Panc1 (cell line): ENCODE measurements around the gene TRAF3IP1. TPM values are rescaled to one million over a fixed set of nuclear protein-coding genes. Genes with fewer than 3 reads are reported as not detected.

Source experiments
- ATAC-seq: fragments of 200-7000 bp; cut with Tn5 transposase; 2 replicates; pipeline ENCODE4 v1.9.1; 2020; ENCODE audit warnings: mild to moderate bottlenecking, moderate library complexity
- BruUV-seq: library from RNA; stranded (reverse); fragments of 400-500 nt; replicated peaks from 2 replicates; lab custom pipeline; 2021; lab: Mats Ljungman, UMichigan
- CTCF ChIA-PET: fragments of 300-600 bp; sonication (Branson Sonifier 250); formaldehyde crosslinking; loops from one replicate; lab custom pipeline; 2022; ENCODE audit warnings: antibody characterized with exemption; lab: Charles Lee
- POLR2A ChIA-PET: fragments of 300-600 bp; sonication (Branson Sonifier 250); formaldehyde crosslinking; loops from one replicate; lab custom pipeline; 2022; ENCODE audit warnings: antibody characterized with exemption; lab: Charles Lee
- DNase-seq: peaks from one replicate; pipeline ENCODE4 v3.0.0-alpha.2; 2010; ENCODE audit warnings: low read depth, low spot score
- H3K27ac ChIP-seq: 2 replicates; pipeline ENCODE4 v1.5.1; 2011; ENCODE audit warnings: mild to moderate bottlenecking, low read length, inconsistent platforms
- H3K27me3 ChIP-seq: fragments of 200-500 bp; sonication (Bioruptor generic); 2 replicates; pipeline ENCODE4 v1.6.0; 2014; ENCODE audit warnings: low read length, inconsistent platforms; ENCODE audit not compliant: control insufficient read depth, insufficient read depth
- H3K36me3 ChIP-seq: fragments of 200-500 bp; sonication (Bioruptor generic); 2 replicates; pipeline ENCODE4 v1.5.1; 2014; ENCODE audit warnings: inconsistent platforms, mild to moderate bottlenecking, low read length, moderate library complexity; ENCODE audit not compliant: control insufficient read depth, insufficient read depth
- H3K4me1 ChIP-seq: 2 replicates; pipeline ENCODE4 v1.5.1; 2011; ENCODE audit warnings: inconsistent platforms, mild to moderate bottlenecking, low read length, moderate library complexity; ENCODE audit not compliant: control insufficient read depth, insufficient read depth
- H3K4me3 ChIP-seq, 2 experiments: 2 replicates each; pipeline ENCODE4 v1.5.1; 2011 to 2012; ENCODE audit warnings: low read depth in 2 of 2, low read length in 2 of 2, mild to moderate bottlenecking in 2 of 2, inconsistent platforms in 1 of 2, moderate library complexity in 1 of 2
- H3K9me3 ChIP-seq: fragments of 200-500 bp; sonication (Bioruptor generic); 2 replicates; pipeline ENCODE4 v1.5.1; 2014; ENCODE audit warnings: low read depth, mild to moderate bottlenecking, inconsistent platforms, low read length, moderate library complexity; ENCODE audit not compliant: control insufficient read depth, insufficient read depth
- POLR2AphosphoS5 ChIP-seq: IDR thresholded peaks from 2 replicates; pipeline ENCODE4 v1.6.1; 2012; ENCODE audit warnings: mild to moderate bottlenecking, low read depth, low read length, moderate library complexity
- SIN3A ChIP-seq: IDR thresholded peaks from 2 replicates; pipeline ENCODE4 v1.6.1; 2012; ENCODE audit warnings: low read depth, mild to moderate bottlenecking, low read length, moderate library complexity, borderline replicate concordance; ENCODE audit not compliant: insufficient read depth
- TCF7L2 ChIP-seq: IDR thresholded peaks from 2 replicates; pipeline ENCODE4 v1.6.1; 2011; ENCODE audit warnings: mild to moderate bottlenecking, low read depth, low read length, inconsistent platforms
- in situ Hi-C: cut with HindIII; loops from 2 replicates; pipeline ENCODE4 v1.10.0; 2016; ENCODE audit warnings: low sequenced_read_pairs, low pct_unique_long_range_greater_than_20kb
- intact Hi-C: fragments of 100-400 bp; cut with micrococcal nuclease; formaldehyde crosslinking; loops from one replicate; pipeline ENCODE4 v1.10.0; 2022; ENCODE audit not compliant: unreplicated experiment
- total RNA-seq: library from RNA; stranded (reverse); gene quantifications from one replicate; pipeline ENCODE4 v1.2.1, GENCODE V29; 2021; ENCODE audit not compliant: unreplicated experiment
- TF ChIP-seq, protein P1 (sequence below), 2 experiments: IDR thresholded peaks; 2 replicates each; pipeline ENCODE4 v1.6.1; 2011 to 2012; ENCODE audit warnings: low read depth in 2 of 2, control low read depth in 1 of 2, low read length in 1 of 2, mild to moderate bottlenecking in 1 of 2, moderate library complexity in 1 of 2; ENCODE audit not compliant: insufficient read depth in 1 of 2
- TF ChIP-seq, protein P2 (sequence below): fragments of 450-650 bp; IDR thresholded peaks from 2 replicates; pipeline ENCODE4 v1.5.1; 2017; ENCODE audit warnings: mild to moderate bottlenecking

TRAF3IP1 gene
- total RNA-seq, 1 experiment from 2014 or later: 23.4 TPM

DNA sequence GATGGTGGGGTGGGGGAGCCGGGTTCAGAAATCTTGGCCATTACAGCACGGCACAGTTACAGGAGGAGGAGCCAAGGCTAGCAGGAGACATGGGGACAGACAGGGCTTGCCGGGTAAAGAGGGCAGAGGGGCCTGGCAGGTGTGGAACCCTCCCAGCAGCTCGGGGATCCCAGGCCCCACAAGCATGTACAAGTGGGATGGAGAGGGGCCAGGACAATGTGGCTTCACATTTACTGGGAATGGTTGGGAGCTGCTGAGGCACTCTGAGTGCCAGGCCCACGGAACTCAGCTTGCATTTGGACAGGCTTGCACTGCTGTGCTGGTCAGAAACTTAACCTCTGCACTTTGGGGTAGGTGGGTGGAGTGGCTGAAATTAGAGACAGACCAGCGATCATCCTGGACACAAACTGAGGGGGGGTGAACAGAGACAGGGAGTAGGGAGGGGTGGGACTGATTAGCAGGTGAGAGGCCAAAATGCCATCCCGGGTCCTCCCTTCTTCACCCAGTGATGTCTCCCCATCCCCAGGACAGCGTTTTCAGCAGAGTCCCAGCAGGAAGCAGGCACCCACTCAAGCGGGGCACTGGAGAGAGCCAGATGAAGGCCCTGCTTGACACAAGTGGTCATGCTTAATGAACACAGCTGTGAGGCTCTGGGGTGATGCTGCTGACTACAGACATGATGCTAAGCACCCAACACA, 41.5 kb upstream of the TRAF3IP1 start:
- intact Hi-C loops (no loop called here), in situ Hi-C loops (no loop called here)
- H3K36me3 ChIP-seq: no peaks in the 10 kb centered on the region
- TF ChIP-seq POLR2AphosphoS5 (no peak), TCF7L2 (no peak), SIN3A (no peak)
- TF ChIP-seq, protein P1, sequence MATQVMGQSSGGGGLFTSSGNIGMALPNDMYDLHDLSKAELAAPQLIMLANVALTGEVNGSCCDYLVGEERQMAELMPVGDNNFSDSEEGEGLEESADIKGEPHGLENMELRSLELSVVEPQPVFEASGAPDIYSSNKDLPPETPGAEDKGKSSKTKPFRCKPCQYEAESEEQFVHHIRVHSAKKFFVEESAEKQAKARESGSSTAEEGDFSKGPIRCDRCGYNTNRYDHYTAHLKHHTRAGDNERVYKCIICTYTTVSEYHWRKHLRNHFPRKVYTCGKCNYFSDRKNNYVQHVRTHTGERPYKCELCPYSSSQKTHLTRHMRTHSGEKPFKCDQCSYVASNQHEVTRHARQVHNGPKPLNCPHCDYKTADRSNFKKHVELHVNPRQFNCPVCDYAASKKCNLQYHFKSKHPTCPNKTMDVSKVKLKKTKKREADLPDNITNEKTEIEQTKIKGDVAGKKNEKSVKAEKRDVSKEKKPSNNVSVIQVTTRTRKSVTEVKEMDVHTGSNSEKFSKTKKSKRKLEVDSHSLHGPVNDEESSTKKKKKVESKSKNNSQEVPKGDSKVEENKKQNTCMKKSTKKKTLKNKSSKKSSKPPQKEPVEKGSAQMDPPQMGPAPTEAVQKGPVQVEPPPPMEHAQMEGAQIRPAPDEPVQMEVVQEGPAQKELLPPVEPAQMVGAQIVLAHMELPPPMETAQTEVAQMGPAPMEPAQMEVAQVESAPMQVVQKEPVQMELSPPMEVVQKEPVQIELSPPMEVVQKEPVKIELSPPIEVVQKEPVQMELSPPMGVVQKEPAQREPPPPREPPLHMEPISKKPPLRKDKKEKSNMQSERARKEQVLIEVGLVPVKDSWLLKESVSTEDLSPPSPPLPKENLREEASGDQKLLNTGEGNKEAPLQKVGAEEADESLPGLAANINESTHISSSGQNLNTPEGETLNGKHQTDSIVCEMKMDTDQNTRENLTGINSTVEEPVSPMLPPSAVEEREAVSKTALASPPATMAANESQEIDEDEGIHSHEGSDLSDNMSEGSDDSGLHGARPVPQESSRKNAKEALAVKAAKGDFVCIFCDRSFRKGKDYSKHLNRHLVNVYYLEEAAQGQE (IDR thresholded peaks at IDR 0.05; ENCODE audit: insufficient read depth in 1 of 2, low read depth in 2 of 2, low read length in 1 of 2): no peak
- TF ChIP-seq, protein P2, sequence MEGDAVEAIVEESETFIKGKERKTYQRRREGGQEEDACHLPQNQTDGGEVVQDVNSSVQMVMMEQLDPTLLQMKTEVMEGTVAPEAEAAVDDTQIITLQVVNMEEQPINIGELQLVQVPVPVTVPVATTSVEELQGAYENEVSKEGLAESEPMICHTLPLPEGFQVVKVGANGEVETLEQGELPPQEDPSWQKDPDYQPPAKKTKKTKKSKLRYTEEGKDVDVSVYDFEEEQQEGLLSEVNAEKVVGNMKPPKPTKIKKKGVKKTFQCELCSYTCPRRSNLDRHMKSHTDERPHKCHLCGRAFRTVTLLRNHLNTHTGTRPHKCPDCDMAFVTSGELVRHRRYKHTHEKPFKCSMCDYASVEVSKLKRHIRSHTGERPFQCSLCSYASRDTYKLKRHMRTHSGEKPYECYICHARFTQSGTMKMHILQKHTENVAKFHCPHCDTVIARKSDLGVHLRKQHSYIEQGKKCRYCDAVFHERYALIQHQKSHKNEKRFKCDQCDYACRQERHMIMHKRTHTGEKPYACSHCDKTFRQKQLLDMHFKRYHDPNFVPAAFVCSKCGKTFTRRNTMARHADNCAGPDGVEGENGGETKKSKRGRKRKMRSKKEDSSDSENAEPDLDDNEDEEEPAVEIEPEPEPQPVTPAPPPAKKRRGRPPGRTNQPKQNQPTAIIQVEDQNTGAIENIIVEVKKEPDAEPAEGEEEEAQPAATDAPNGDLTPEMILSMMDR: no peak
- H3K27me3 ChIP-seq: no peaks in the 10 kb centered on the region
- no peak for ATAC-seq
- H3K9me3 ChIP-seq: no peaks in the 10 kb centered on the region
- no TSS peak for BruUV-seq
- no peak overlapping the region for H3K4me3 ChIP-seq
- CTCF ChIA-PET: interaction anchor here (0.6 kb wide), 1 partner anchor 14 kb away, joined by 3 read pairs; no protein-coding TSS in a partner anchor
- H3K4me1 ChIP-seq: no peaks in the 10 kb centered on the region
- H3K27ac ChIP-seq: no peak overlapping the region
- POLR2A ChIA-PET: no interaction called here
- DNase-seq: no peak

- BruUV-seq: no TSS peak
- H3K27ac ChIP-seq: no peak overlapping the region
- in situ Hi-C loops: no loop called here
- intact Hi-C loops: no loop called here
- no peaks in the 10 kb centered on the region for H3K4me1 ChIP-seq
- no peaks in the 10 kb centered on the region for H3K36me3 ChIP-seq
- POLR2A ChIA-PET: no interaction called here
- no peaks in the 10 kb centered on the region for H3K27me3 ChIP-seq
- CTCF ChIA-PET: no interaction called here
- DNase-seq (no peak), ATAC-seq (no peak)
- H3K4me3 ChIP-seq: no peak overlapping the region
- TF ChIP-seq, protein P2: no peak
- no peak for TF ChIP-seq TCF7L2
- TF ChIP-seq POLR2AphosphoS5: no peak
- TF ChIP-seq SIN3A: no peak
- TF ChIP-seq, protein P1 (IDR thresholded peaks at IDR 0.05; ENCODE audit: insufficient read depth in 1 of 2, low read depth in 2 of 2, low read length in 1 of 2): no peak
- H3K9me3 ChIP-seq: no peaks in the 10 kb centered on the region
These were observed 41.0 kb upstream of the TRAF3IP1 start for GRCh38 chr2:238279324-238279682.
